Natural killer cell (primary cell): Measurements from ENCODE around the gene EXOC3L1. TPM values are rescaled to one million over a fixed set of nuclear protein-coding genes. Genes with fewer than 3 reads are reported as not detected.

Source experiments
- ATAC-seq, 3 donors: fragments of 150-1000 bp in 2 of 3; fragments of 200-7000 bp in 1 of 3; cut with Tn5 transposase; 1 replicate in 1 of 3; 2 replicates in 2 of 3; pipeline ENCODE4 v1.10.0; 2021; ENCODE audit warnings: mild to moderate bottlenecking in 2 of 3, moderate library complexity in 2 of 3
- DNase-seq, 2 donors: peaks; one replicate each; pipeline versions ENCODE4 v3.0.0 to v3.0.0-alpha.2; 2013 to 2021; ENCODE audit warnings: mixed read lengths in 1 of 2
- H3K27ac ChIP-seq: one replicate; pipeline ENCODE4 v1.5.1; 2013; ENCODE audit warnings: mild to moderate bottlenecking, low read length
- H3K27me3 ChIP-seq: one replicate; pipeline ENCODE4 v1.6.1; 2013; ENCODE audit warnings: low read length; ENCODE audit not compliant: control insufficient read depth, insufficient read depth
- H3K36me3 ChIP-seq: one replicate; pipeline ENCODE4 v1.6.1; 2013; ENCODE audit warnings: low read length; ENCODE audit not compliant: control insufficient read depth, insufficient read depth
- H3K4me1 ChIP-seq: one replicate; pipeline ENCODE4 v1.6.1; 2013; ENCODE audit warnings: low read length; ENCODE audit not compliant: control insufficient read depth, insufficient read depth
- H3K4me3 ChIP-seq: one replicate; pipeline ENCODE4 v1.5.1; 2013; ENCODE audit warnings: low read length
- H3K9me3 ChIP-seq: one replicate; pipeline ENCODE4 v1.6.1; 2013; ENCODE audit warnings: low read length; ENCODE audit not compliant: control insufficient read depth, insufficient read depth
- H3K27ac Mint-ChIP-seq, 2 donors: one replicate each; pipeline ENCODE4 v1.8.0; 2022; ENCODE audit warnings: mild to moderate bottlenecking in 2 of 2, mixed read lengths in 2 of 2, moderate library complexity in 1 of 2
- H3K27me3 Mint-ChIP-seq, 2 donors: one replicate each; pipeline ENCODE4 v1.8.0; 2022; ENCODE audit warnings: low read depth in 2 of 2, mixed read lengths in 2 of 2
- H3K36me3 Mint-ChIP-seq: one replicate; pipeline ENCODE4 v1.8.0; 2022; ENCODE audit warnings: mixed read lengths
- H3K4me1 Mint-ChIP-seq, 2 donors: one replicate each; pipeline ENCODE4 v1.8.0; 2022; ENCODE audit warnings: mixed read lengths in 2 of 2
- H3K4me3 Mint-ChIP-seq: one replicate; pipeline ENCODE4 v1.8.0; 2022; ENCODE audit warnings: mild to moderate bottlenecking, moderate library complexity, mixed read lengths
- H3K9me3 Mint-ChIP-seq, 2 donors: one replicate each; pipeline ENCODE4 v1.8.0; 2022; ENCODE audit warnings: mixed read lengths in 2 of 2
- WGBS: methylation state at CpG from one replicate; pipeline ENCODE4 v1.1.7; 2013; ENCODE audit warnings: missing lambda C conversion rate; ENCODE audit not compliant: insufficient coverage; 5-methylcytosine and 5-hydroxymethylcytosine counted together
- intact Hi-C: fragments of 100-400 bp; cut with micrococcal nuclease; formaldehyde crosslinking; loops from one replicate; pipeline ENCODE4 v1.14.2; 2022
- total RNA-seq, 4 donors: library from RNA; stranded (reverse); fragments of 120-200 nt in 1 of 4; gene quantifications; one replicate each; pipeline versions ENCODE4 v1.2.3 to v1.2.4, GENCODE V29; 2013 to 2022
- TF ChIP-seq, protein P1 (sequence below): fragments of 200-600 bp; IDR thresholded peaks from one replicate; pipeline ENCODE4 v1.8.0; 2022; ENCODE audit warnings: antibody characterized with exemption

EXOC3L1 gene
- total RNA-seq, 3 donors from 2014 or later (not counting 1 experiment from before 2014, with no cell fraction given): not detected

- no peaks in the 10 kb centered on the region for H3K4me1 ChIP-seq
- intact Hi-C loops: no loop called here
- Mint-ChIP-seq H3K9me3 (no peaks in the 10 kb centered on the region), H3K36me3 (no peaks in the 10 kb centered on the region), H3K4me1 (peaks cover 4 to 15% of the 10 kb centered on the region in 2 donors), H3K27me3 (no peaks in the 10 kb centered on the region), H3K4me3 (no peak overlapping the region), H3K27ac (no peak overlapping the region)
- H3K9me3 ChIP-seq: no peaks in the 10 kb centered on the region
- H3K4me3 ChIP-seq: no peak overlapping the region
- WGBS: 92% methylated on average over 25 of the region's 25 CpGs
- no peaks in the 10 kb centered on the region for H3K27me3 ChIP-seq
- TF ChIP-seq, protein P1, sequence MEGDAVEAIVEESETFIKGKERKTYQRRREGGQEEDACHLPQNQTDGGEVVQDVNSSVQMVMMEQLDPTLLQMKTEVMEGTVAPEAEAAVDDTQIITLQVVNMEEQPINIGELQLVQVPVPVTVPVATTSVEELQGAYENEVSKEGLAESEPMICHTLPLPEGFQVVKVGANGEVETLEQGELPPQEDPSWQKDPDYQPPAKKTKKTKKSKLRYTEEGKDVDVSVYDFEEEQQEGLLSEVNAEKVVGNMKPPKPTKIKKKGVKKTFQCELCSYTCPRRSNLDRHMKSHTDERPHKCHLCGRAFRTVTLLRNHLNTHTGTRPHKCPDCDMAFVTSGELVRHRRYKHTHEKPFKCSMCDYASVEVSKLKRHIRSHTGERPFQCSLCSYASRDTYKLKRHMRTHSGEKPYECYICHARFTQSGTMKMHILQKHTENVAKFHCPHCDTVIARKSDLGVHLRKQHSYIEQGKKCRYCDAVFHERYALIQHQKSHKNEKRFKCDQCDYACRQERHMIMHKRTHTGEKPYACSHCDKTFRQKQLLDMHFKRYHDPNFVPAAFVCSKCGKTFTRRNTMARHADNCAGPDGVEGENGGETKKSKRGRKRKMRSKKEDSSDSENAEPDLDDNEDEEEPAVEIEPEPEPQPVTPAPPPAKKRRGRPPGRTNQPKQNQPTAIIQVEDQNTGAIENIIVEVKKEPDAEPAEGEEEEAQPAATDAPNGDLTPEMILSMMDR: no peak
- H3K27ac ChIP-seq: no peak overlapping the region
- ATAC-seq (no peak), DNase-seq (no peak)
- H3K36me3 ChIP-seq: no peaks in the 10 kb centered on the region
These were observed 20.4 kb upstream of the EXOC3L1 start for GRCh38 chr16:67210069-67210937.

DNA sequence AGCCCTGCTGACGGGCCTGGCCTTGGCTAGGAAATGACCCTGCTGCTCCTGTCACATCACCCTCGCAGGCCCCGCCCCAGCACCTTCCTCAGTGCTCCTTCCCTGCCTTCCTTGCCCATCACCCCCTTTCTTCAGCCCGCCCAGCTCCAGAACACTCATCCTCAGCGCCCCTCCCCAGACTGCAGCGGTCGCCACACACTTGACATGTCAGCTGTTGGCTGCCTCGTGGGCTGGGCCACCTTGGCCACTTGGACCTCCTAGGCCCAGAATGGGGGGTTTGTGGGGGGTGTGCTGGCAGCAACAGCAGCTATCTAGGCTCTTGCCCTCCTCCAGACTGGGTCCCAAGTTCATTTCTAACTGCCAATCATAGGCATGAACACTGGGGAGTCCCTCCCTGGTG lies 19.6 kb upstream of the EXOC3L1 start:
- intact Hi-C loops: no loop called here
- Mint-ChIP-seq H3K4me3 (no peak overlapping the region), H3K9me3 (no peaks in the 10 kb centered on the region), H3K27me3 (no peaks in the 10 kb centered on the region), H3K36me3 (no peaks in the 10 kb centered on the region), H3K4me1 (peaks cover 4 to 15% of the 10 kb centered on the region in 2 donors), H3K27ac (no peak overlapping the region)
- no peak overlapping the region for H3K27ac ChIP-seq
- H3K36me3 ChIP-seq: no peaks in the 10 kb centered on the region
- 95% methylated on average over 8 of the region's 8 CpGs for WGBS
- no peaks in the 10 kb centered on the region for H3K4me1 ChIP-seq
- no peaks in the 10 kb centered on the region for H3K9me3 ChIP-seq
- H3K27me3 ChIP-seq: no peaks in the 10 kb centered on the region
- DNase-seq (no peak), ATAC-seq (no peak)
- no peak overlapping the region for H3K4me3 ChIP-seq
- TF ChIP-seq, protein P1: no peak

DNA sequence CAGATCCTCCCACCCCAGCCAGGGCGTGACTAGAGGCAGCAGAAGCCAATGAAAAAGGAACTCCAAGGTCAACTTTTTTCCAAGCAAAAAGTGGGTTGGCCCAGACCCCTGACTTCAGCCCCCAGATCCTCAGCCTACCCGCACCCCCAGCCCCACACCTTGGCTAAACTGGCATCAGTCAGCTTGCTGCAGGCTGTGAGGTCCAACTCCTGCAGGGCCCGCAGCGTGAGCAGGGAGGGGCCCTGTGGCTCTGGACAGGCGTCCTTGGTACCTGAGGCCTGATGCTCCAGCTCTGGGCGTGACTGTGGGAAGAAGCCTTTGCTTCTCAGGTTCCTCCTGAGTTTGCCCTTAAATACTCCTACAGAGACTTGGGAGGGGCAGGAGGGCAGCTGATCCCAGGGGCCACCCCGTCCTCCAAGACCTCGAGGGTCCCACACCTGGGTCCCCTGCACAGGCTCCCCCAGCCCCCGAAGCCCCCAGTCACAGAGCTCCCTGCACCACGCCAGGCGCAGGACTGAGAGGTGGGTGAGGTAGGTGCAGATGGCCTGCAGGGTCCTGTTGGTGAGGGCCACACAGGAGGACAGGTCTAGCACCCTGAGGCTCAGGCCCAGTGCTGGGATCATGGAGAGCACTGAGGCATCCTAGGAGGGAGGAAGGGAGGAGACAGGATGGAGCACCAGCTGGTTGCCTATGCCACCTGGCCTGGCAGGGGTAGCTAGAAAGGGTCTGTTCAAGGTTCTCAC lies 18.4 kb upstream of the EXOC3L1 start:
- H3K27me3 ChIP-seq: no peaks in the 10 kb centered on the region
- intact Hi-C loops: no loop called here

More for the DNA sequence above, 18.4 kb upstream of the EXOC3L1 start:
- Histone ChIP-seq H3K4me1 (no peaks in the 10 kb centered on the region), H3K4me3 (no peak overlapping the region), H3K9me3 (no peaks in the 10 kb centered on the region), H3K36me3 (peaks cover 5% of the 10 kb centered on the region), H3K27ac (no peak overlapping the region)
- DNase-seq (no peak), ATAC-seq (no peak)
- Mint-ChIP-seq H3K9me3 (no peaks in the 10 kb centered on the region), H3K4me3 (no peak overlapping the region), H3K27me3 (no peaks in the 10 kb centered on the region), H3K36me3 (no peaks in the 10 kb centered on the region), H3K27ac (no peak overlapping the region), H3K4me1 (peaks cover 4 to 15% of the 10 kb centered on the region in 2 donors)
- WGBS: 93% methylated on average over 11 of the region's 11 CpGs
- TF ChIP-seq, protein P1: no peak
